WTC11 (cell line): ENCODE measurements around the gene PHC2. TPM values are rescaled to one million over a fixed set of nuclear protein-coding genes. Genes with fewer than 3 reads are reported as not detected.

Source experiments
- ATAC-seq: fragments of 200-7000 bp; cut with Tn5 transposase; 2 replicates; pipeline ENCODE4 v1.10.0; 2021; ENCODE audit warnings: mild to moderate bottlenecking, moderate library complexity
- CTCF ChIA-PET: fragments of 300-600 bp; sonication (Branson Sonifier 250); formaldehyde crosslinking; loops from one replicate; lab custom pipeline; 2021; ENCODE audit warnings: antibody characterized with exemption; lab: Charles Lee
- POLR2A ChIA-PET: fragments of 350-600 bp; sonication (Branson Sonifier 250); formaldehyde crosslinking; loops from one replicate; lab custom pipeline; 2021; ENCODE audit warnings: antibody characterized with exemption; lab: Charles Lee
- DNase-seq: peaks from one replicate; pipeline ENCODE4 v3.0.0; 2021; ENCODE audit warnings: low spot score
- H3K27ac Mint-ChIP-seq: 2 replicates; pipeline ENCODE4 v1.8.0; 2021; ENCODE audit warnings: mixed read lengths
- H3K27me3 Mint-ChIP-seq: 2 replicates; pipeline ENCODE4 v1.8.0; 2021; ENCODE audit warnings: low read depth, mild to moderate bottlenecking, moderate library complexity, mixed read lengths
- H3K36me3 Mint-ChIP-seq: 2 replicates; pipeline ENCODE4 v1.8.0; 2021; ENCODE audit warnings: mixed read lengths
- H3K4me1 Mint-ChIP-seq: 2 replicates; pipeline ENCODE4 v1.8.0; 2022; ENCODE audit warnings: mixed read lengths
- H3K4me3 Mint-ChIP-seq: 2 replicates; pipeline ENCODE4 v1.8.0; 2021; ENCODE audit warnings: mild to moderate bottlenecking, moderate library complexity, mixed read lengths
- H3K9me3 Mint-ChIP-seq: 2 replicates; pipeline ENCODE4 v1.8.0; 2021; ENCODE audit warnings: mixed read lengths
- AR ChIP-seq: fragments of 250-450 bp; sonication (Bioruptor Pico); IDR thresholded peaks from 2 replicates; pipeline ENCODE4 v1.9.0; 2021; ENCODE audit warnings: mild to moderate bottlenecking
- ARID4B ChIP-seq: sonication (generic); formaldehyde crosslinking; IDR thresholded peaks from 2 replicates; pipeline ENCODE4 v1.8.0; 2023; ENCODE audit warnings: missing genetic modification reagents, mild to moderate bottlenecking, borderline replicate concordance
- FOXK1 ChIP-seq: sonication (generic); formaldehyde crosslinking; IDR thresholded peaks from 2 replicates; pipeline ENCODE4 v1.8.0; 2022; ENCODE audit warnings: mild to moderate bottlenecking, moderate library complexity, missing genetic modification reagents
- FOXP1 ChIP-seq: sonication (generic); formaldehyde crosslinking; IDR thresholded peaks from 2 replicates; pipeline ENCODE4 v1.8.0; 2022; ENCODE audit warnings: missing genetic modification reagents, mild to moderate bottlenecking, moderate library complexity, borderline replicate concordance
- FOXP4 ChIP-seq: sonication (generic); formaldehyde crosslinking; IDR thresholded peaks from 2 replicates; pipeline ENCODE4 v1.8.0; 2022; ENCODE audit warnings: mild to moderate bottlenecking, missing genetic modification reagents
- OVOL2 ChIP-seq: fragments of 250-450 bp; sonication (Bioruptor Pico); IDR thresholded peaks from 2 replicates; pipeline ENCODE4 v1.9.0; 2021; ENCODE audit warnings: mild to moderate bottlenecking, borderline replicate concordance
- PRRX2 ChIP-seq: fragments of 250-450 bp; sonication (Bioruptor Pico); IDR thresholded peaks from 2 replicates; pipeline ENCODE4 v1.8.0; 2021; ENCODE audit warnings: mild to moderate bottlenecking
- USF1 ChIP-seq: sonication (generic); formaldehyde crosslinking; IDR thresholded peaks from 2 replicates; pipeline ENCODE4 v1.8.0; 2022; ENCODE audit warnings: mild to moderate bottlenecking, missing genetic modification reagents
- USF2 ChIP-seq: sonication (generic); formaldehyde crosslinking; IDR thresholded peaks from 2 replicates; pipeline ENCODE4 v1.8.1; 2023; ENCODE audit warnings: mild to moderate bottlenecking, missing genetic modification reagents, moderate library complexity
- ZMAT4 ChIP-seq: fragments of 250-450 bp; sonication (Bioruptor Pico); IDR thresholded peaks from 2 replicates; pipeline ENCODE4 v1.9.0; 2021; ENCODE audit warnings: mild to moderate bottlenecking
- ZNF263 ChIP-seq: sonication (generic); formaldehyde crosslinking; IDR thresholded peaks from 2 replicates; pipeline ENCODE4 v1.8.1; 2022; ENCODE audit warnings: low read depth, mild to moderate bottlenecking, moderate library complexity, missing genetic modification reagents
- ZNF396 ChIP-seq: fragments of 250-450 bp; sonication (Bioruptor Pico); IDR thresholded peaks from 2 replicates; pipeline ENCODE4 v1.8.0; 2021; ENCODE audit warnings: mild to moderate bottlenecking, moderate library complexity, borderline replicate concordance
- ZNF425 ChIP-seq: fragments of 250-450 bp; sonication (Bioruptor Pico); conservative IDR thresholded peaks from 2 replicates; pipeline ENCODE4 v1.9.0; 2021; ENCODE audit warnings: mild to moderate bottlenecking
- total RNA-seq: library from RNA; stranded (reverse); gene quantifications from 3 replicates; pipeline ENCODE4 v1.2.3, GENCODE V29; 2021
- TF ChIP-seq, protein P1 (sequence below): fragments of 200-600 bp; IDR thresholded peaks from 2 replicates; pipeline ENCODE4 v1.8.0; 2022; ENCODE audit warnings: antibody characterized with exemption

PHC2 gene
- total RNA-seq, 1 experiment from 2014 or later = 7.0 TPM

GRCh38 chr1:33370827-33371226, 60.1 kb downstream of the PHC2 start:
- DNase-seq (no peak), ATAC-seq (no peak)
- H3K4me3 Mint-ChIP-seq = no peak overlapping the region
- ChIA-PET POLR2A (no interaction called here), CTCF (interaction anchor here (0.8 to 10.3 kb wide), 3 partner anchors 72 to 477 kb away, joined by 3 to 161 read pairs (median 3); no protein-coding TSS in a partner anchor)
- peaks cover 20% of the 10 kb centered on the region for H3K27me3 Mint-ChIP-seq
- peaks cover 15% of the 10 kb centered on the region for H3K4me1 Mint-ChIP-seq
- TF ChIP-seq, protein P1, sequence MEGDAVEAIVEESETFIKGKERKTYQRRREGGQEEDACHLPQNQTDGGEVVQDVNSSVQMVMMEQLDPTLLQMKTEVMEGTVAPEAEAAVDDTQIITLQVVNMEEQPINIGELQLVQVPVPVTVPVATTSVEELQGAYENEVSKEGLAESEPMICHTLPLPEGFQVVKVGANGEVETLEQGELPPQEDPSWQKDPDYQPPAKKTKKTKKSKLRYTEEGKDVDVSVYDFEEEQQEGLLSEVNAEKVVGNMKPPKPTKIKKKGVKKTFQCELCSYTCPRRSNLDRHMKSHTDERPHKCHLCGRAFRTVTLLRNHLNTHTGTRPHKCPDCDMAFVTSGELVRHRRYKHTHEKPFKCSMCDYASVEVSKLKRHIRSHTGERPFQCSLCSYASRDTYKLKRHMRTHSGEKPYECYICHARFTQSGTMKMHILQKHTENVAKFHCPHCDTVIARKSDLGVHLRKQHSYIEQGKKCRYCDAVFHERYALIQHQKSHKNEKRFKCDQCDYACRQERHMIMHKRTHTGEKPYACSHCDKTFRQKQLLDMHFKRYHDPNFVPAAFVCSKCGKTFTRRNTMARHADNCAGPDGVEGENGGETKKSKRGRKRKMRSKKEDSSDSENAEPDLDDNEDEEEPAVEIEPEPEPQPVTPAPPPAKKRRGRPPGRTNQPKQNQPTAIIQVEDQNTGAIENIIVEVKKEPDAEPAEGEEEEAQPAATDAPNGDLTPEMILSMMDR = no peak
- no peak for TF ChIP-seq OVOL2
- no peak for TF ChIP-seq AR (CRISPR knock-in tag)
- TF ChIP-seq FOXK1 = no peak
- no peak for TF ChIP-seq ZNF263 (CRISPR knock-in tag)
- no peak for TF ChIP-seq ZNF396 (CRISPR knock-in tag)
- TF ChIP-seq USF1 (CRISPR knock-in tag) = no peak
- no peak for TF ChIP-seq ARID4B (CRISPR knock-in tag)
- TF ChIP-seq USF2 (CRISPR knock-in tag) = no peak
- H3K9me3 Mint-ChIP-seq = no peaks in the 10 kb centered on the region
- no peaks in the 10 kb centered on the region for H3K36me3 Mint-ChIP-seq
- H3K27ac Mint-ChIP-seq = no peak overlapping the region

DNA sequence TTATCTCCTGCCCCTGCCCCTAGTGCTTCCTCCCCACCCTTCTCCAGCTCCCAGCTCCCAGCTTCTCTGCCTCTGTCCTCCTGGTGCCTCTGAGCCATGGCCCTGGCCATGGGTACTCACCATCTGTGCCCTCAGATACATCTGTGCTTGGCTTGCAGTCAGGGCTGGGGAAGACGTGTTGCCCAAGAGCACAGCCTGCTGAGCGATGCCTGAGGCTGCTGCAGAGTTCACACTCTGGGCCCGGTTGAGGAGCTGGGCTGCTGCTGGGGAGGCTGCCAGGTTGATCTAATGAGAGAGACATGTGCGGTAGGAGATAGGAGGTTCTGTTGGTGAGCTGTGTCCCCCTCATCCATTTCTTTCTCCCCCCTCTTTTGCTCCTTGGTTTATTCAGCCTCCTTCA, 60.6 kb downstream of the PHC2 start:
- no peak for DNase-seq
- Mint-ChIP-seq H3K27me3 (peaks cover 20% of the 10 kb centered on the region), H3K4me1 (peaks cover 15% of the 10 kb centered on the region), H3K27ac (no peak overlapping the region), H3K4me3 (no peak overlapping the region), H3K36me3 (no peaks in the 10 kb centered on the region), H3K9me3 (no peaks in the 10 kb centered on the region)
- ChIA-PET CTCF (interaction anchor here (0.8 to 10.3 kb wide), 4 partner anchors 71 to 477 kb away, joined by 3 to 161 read pairs (median 3); no protein-coding TSS in a partner anchor), POLR2A (interaction anchor here (0.7 kb wide), 1 partner anchor 1489 kb away, joined by 3 read pairs; the partner anchor contains the start of gene SMIM12)
- ATAC-seq = no peak
- TF ChIP-seq ZMAT4 (CRISPR knock-in tag) (no peak), PRRX2 (CRISPR knock-in tag) (no peak), FOXP4 (CRISPR knock-in tag) (no peak), FOXP1 (CRISPR knock-in tag) (no peak), ZNF425 (CRISPR knock-in tag) (no peak)
